Fibroblast of lung (primary cell): ENCODE measurements around the gene C1QTNF9.

ENCODE experiments used
- EZH2 ChIP-seq: IDR thresholded peaks from 2 replicates; pipeline ENCODE4 v1.5.1; 2012; ENCODE audit warnings: low read length, control low read depth, mild to moderate bottlenecking; ENCODE audit errors: missing control alignments
- TF ChIP-seq, protein P1 (sequence below), 2 donors: IDR thresholded peaks in 1 of 2; conservative IDR thresholded peaks in 1 of 2; 1 replicate in 1 of 2; 2 replicates in 1 of 2; pipeline ENCODE4 v1.5.1; 2011 to 2012; ENCODE audit warnings: low read length in 2 of 2, control low read depth in 1 of 2, inconsistent platforms in 1 of 2, low read depth in 1 of 2, mild to moderate bottlenecking in 1 of 2

- TF ChIP-seq, protein P1, sequence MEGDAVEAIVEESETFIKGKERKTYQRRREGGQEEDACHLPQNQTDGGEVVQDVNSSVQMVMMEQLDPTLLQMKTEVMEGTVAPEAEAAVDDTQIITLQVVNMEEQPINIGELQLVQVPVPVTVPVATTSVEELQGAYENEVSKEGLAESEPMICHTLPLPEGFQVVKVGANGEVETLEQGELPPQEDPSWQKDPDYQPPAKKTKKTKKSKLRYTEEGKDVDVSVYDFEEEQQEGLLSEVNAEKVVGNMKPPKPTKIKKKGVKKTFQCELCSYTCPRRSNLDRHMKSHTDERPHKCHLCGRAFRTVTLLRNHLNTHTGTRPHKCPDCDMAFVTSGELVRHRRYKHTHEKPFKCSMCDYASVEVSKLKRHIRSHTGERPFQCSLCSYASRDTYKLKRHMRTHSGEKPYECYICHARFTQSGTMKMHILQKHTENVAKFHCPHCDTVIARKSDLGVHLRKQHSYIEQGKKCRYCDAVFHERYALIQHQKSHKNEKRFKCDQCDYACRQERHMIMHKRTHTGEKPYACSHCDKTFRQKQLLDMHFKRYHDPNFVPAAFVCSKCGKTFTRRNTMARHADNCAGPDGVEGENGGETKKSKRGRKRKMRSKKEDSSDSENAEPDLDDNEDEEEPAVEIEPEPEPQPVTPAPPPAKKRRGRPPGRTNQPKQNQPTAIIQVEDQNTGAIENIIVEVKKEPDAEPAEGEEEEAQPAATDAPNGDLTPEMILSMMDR (conservative IDR thresholded peaks at IDR 0.05 in 1 of 2, IDR thresholded peaks at IDR 0.05 in 1 of 2; ENCODE audit: low read depth in 1 of 2, low read length in 2 of 2): no peak
- no peak for TF ChIP-seq EZH2
These were observed 39.0 kb downstream of the C1QTNF9 start for GRCh38 chr13:24348385-24348784.
